Spleen (tissue), 11 donors: ENCODE results near the gene CACNA2D4. TPM values are rescaled to one million over a fixed set of nuclear protein-coding genes. Genes with fewer than 3 reads are reported as not detected.

Source experiments
- DNase-seq: peaks from one replicate; pipeline ENCODE4 v3.0.0-alpha.2; 2020
- H3K27ac ChIP-seq, 8 donors: fragments of 200-600 bp; sonication (generic) in 7 of 8; 1 replicate in 4 of 8; 2 replicates in 4 of 8; pipeline versions ENCODE4 v1.5.0 to v1.8.0; 2016 to 2021; ENCODE audit warnings: inconsistent platforms in 4 of 8, mild to moderate bottlenecking in 4 of 8, moderate library complexity in 1 of 8
- H3K27me3 ChIP-seq, 7 donors: fragments of 200-600 bp; sonication (generic) in 6 of 7; replicated peaks in 1 of 7; 1 replicate in 4 of 7; 2 replicates in 3 of 7; pipeline versions ENCODE4 v1.5.0 to v1.8.0; 2016 to 2021; ENCODE audit warnings: inconsistent platforms in 3 of 7, mild to moderate bottlenecking in 1 of 7
- H3K36me3 ChIP-seq, 6 donors: fragments of 200-600 bp; sonication (generic) in 5 of 6; 1 replicate in 4 of 6; 2 replicates in 2 of 6; pipeline versions ENCODE4 v1.5.0 to v1.8.0; 2016 to 2021; ENCODE audit warnings: inconsistent platforms in 2 of 6
- H3K4me1 ChIP-seq, 6 donors: fragments of 200-600 bp; sonication (generic) in 5 of 6; 1 replicate in 3 of 6; 2 replicates in 3 of 6; pipeline versions ENCODE4 v1.5.0 to v1.8.0; 2016 to 2021; ENCODE audit warnings: inconsistent platforms in 3 of 6
- H3K4me3 ChIP-seq, 8 donors: fragments of 200-600 bp; sonication (generic) in 7 of 8; 1 replicate in 4 of 8; 2 replicates in 4 of 8; pipeline versions ENCODE4 v1.5.0 to v1.8.0; 2016 to 2021; ENCODE audit warnings: inconsistent platforms in 4 of 8, mild to moderate bottlenecking in 4 of 8, moderate library complexity in 2 of 8
- H3K9me3 ChIP-seq, 8 donors: fragments of 200-600 bp; sonication (generic) in 7 of 8; 1 replicate in 4 of 8; 2 replicates in 4 of 8; pipeline versions ENCODE4 v1.5.0 to v1.8.0; 2016 to 2021; ENCODE audit warnings: inconsistent platforms in 4 of 8
- POLR2A ChIP-seq, 3 donors: fragments of 450-650 bp; IDR thresholded peaks; one replicate each; pipeline ENCODE4 v1.5.1; 2017; ENCODE audit warnings: antibody characterized with exemption in 3 of 3, mild to moderate bottlenecking in 1 of 3
- POLR2AphosphoS5 ChIP-seq, 3 donors: sonication (generic); formaldehyde crosslinking; IDR thresholded peaks; one replicate each; pipeline ENCODE4 v1.5.1; 2017; ENCODE audit warnings: antibody characterized with exemption in 3 of 3
- whole genome bisulfite sequencing, 5 donors: extraction: QIAGEN DNeasy Blood & Tissue Kit in 3 of 5; methylation state at CpG; one replicate each; pipeline versions ENCODE4 v1.1.5 to v1.1.7; 2013 to 2018; 5-methylcytosine and 5-hydroxymethylcytosine counted together
- intact Hi-C: fragments of 100-400 bp; cut with DNase I; formaldehyde crosslinking; loops from one replicate; pipeline ENCODE4 v1.15.0; 2023; ENCODE audit warnings: low total_unique reads
- polyA plus RNA-seq, 3 donors: library from polyadenylated mRNA; stranded (reverse); fragments of 200-250 nt; gene quantifications; one replicate each; pipeline ENCODE4 v1.2.1, GENCODE V29; 2013
- total RNA-seq, 7 donors: library from RNA; depleted of rRNA in 3 of 7; stranded (reverse); fragments of >200 nt in 3 of 7; fragmentation: NEBNext Ultra II Directional in 4 of 7; extraction: Animal tissue kit (Norgen Biotek cat#: 25700) in 4 of 7; gene quantifications; one replicate each; pipeline versions ENCODE4 v1.1.0 to v1.2.1, GENCODE V29; 2016 to 2021
- TF ChIP-seq, protein P1 (sequence below), 11 experiments: fragments of 200-600 bp in 7 of 11; fragments of 450-650 bp in 4 of 11; sonication (generic) in 4 of 11; IDR thresholded peaks in 8 of 11; conservative IDR thresholded peaks in 3 of 11; 1 replicate in 7 of 11; 2 replicates in 4 of 11; pipeline versions ENCODE4 v1.4.0 to v1.8.0; 2016 to 2021; ENCODE audit warnings: antibody characterized with exemption in 11 of 11, inconsistent platforms in 4 of 11, mild to moderate bottlenecking in 1 of 11
- donor health status: healthy with polysubstance abuse.
- donor health status: DM: no; HTN: no; CAD: no; lungs with moderate emphysema.
- donor health status: DM: no; HTN: no; CAD: no.
- donor health status: Bipolar disorder and iron deficiency.
- donor health status: healthy.
- donor health status: DM: no; HTN: no; CAD: no.
- donor health status: DM: yes; HTN: yes; CAD: no.

The CACNA2D4 gene
- total and polyA plus RNA-seq, 10 donors, result 3.3 to 11.8 (median 7.0) TPM

GRCh38 chr12:1846421-1847405 lies 71.7 kb downstream of the CACNA2D4 start:
- Histone ChIP-seq H3K27me3 (peaks cover 0 to 36% (median 6%) of the 10 kb centered on the region in 7 donors), H3K4me1 (peaks cover 0 to 9% (median 3%) of the 10 kb centered on the region in 6 donors), H3K36me3 (no peaks in the 10 kb centered on the region), H3K27ac (no peak overlapping the region), H3K9me3 (no peaks in the 10 kb centered on the region), H3K4me3 (no peak overlapping the region)
- no peak for DNase-seq
- intact Hi-C loops, result no loop called here
- WGBS, 5 donors, result 73 to 87% (median 81%) methylated on average over 15 to 24 of the region's 24 CpGs
- TF ChIP-seq POLR2A (IDR thresholded peaks at IDR 0.05) (no peak), POLR2AphosphoS5 (IDR thresholded peaks at IDR 0.05) (no peak)
- TF ChIP-seq, protein P1, sequence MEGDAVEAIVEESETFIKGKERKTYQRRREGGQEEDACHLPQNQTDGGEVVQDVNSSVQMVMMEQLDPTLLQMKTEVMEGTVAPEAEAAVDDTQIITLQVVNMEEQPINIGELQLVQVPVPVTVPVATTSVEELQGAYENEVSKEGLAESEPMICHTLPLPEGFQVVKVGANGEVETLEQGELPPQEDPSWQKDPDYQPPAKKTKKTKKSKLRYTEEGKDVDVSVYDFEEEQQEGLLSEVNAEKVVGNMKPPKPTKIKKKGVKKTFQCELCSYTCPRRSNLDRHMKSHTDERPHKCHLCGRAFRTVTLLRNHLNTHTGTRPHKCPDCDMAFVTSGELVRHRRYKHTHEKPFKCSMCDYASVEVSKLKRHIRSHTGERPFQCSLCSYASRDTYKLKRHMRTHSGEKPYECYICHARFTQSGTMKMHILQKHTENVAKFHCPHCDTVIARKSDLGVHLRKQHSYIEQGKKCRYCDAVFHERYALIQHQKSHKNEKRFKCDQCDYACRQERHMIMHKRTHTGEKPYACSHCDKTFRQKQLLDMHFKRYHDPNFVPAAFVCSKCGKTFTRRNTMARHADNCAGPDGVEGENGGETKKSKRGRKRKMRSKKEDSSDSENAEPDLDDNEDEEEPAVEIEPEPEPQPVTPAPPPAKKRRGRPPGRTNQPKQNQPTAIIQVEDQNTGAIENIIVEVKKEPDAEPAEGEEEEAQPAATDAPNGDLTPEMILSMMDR (IDR thresholded peaks at IDR 0.05 in 8 of 11, conservative IDR thresholded peaks at IDR 0.05 in 3 of 11), result no peak

DNA sequence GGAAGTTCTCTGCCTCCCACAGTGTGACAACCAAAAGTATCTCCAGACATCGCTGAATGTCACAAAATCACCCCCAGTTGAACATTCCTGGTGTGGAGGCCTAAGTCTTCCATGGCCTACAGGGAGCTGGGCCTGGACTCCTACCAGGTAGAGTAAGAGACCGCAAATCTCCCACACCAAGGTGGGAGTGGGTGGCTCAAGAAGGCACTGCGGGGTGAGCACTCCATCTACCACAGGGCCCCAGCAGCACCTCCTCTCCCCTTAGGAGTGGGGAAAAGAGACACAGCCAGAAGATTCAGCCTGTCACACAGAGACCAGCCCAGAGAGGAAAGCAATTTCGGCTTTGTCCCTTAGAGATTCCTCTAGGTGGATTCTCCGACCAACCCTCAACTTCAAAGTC lies 72.6 kb downstream of the CACNA2D4 start:
- DNase-seq, result no peak
- Histone ChIP-seq H3K36me3 (no peaks in the 10 kb centered on the region), H3K27ac (no peak overlapping the region), H3K27me3 (peaks cover 0 to 36% (median 6%) of the 10 kb centered on the region in 7 donors), H3K4me1 (peaks cover 0 to 9% (median 3%) of the 10 kb centered on the region in 6 donors), H3K9me3 (no peaks in the 10 kb centered on the region), H3K4me3 (no peak overlapping the region)
- intact Hi-C loops, result no loop called here
- WGBS, 5 donors, result 84 to 99% (median 94%) methylated on average over 5 of the region's 5 CpGs
- no peak for TF ChIP-seq POLR2A (IDR thresholded peaks at IDR 0.05)
- no peak for TF ChIP-seq POLR2AphosphoS5 (IDR thresholded peaks at IDR 0.05)
- TF ChIP-seq, protein P1 (IDR thresholded peaks at IDR 0.05 in 8 of 11, conservative IDR thresholded peaks at IDR 0.05 in 3 of 11), result no peak

DNA sequence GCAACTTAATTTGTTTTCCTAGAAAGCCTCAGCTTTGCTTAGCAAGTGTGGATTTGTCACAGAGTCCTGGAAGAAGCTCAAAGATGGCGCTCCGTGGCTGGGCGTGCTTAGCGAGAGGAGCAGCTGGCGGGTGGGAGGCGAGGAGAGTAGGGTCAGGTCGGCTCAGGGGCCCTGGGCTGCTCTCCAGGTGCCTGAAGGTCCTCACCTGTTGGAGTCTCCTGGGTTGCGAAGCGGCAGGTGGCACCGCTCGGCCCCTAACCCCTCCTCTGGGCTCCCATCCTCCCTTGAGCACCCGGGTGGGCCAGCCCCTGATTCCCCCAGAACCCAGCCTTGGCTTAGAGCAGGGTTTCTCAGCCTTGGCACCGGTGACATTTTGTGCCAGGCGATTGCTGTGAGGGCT lies 73.0 kb downstream of the CACNA2D4 start:
- Histone ChIP-seq H3K4me3 (no peak overlapping the region), H3K27me3 (peaks cover 0 to 36% (median 6%) of the 10 kb centered on the region in 7 donors), H3K36me3 (no peaks in the 10 kb centered on the region), H3K27ac (no peak overlapping the region), H3K4me1 (peaks cover 0 to 9% (median 3%) of the 10 kb centered on the region in 6 donors), H3K9me3 (no peaks in the 10 kb centered on the region)
- no peak for TF ChIP-seq POLR2A (IDR thresholded peaks at IDR 0.05)
- TF ChIP-seq, protein P1 (IDR thresholded peaks at IDR 0.05 in 8 of 11, conservative IDR thresholded peaks at IDR 0.05 in 3 of 11), result no peak
- no peak for TF ChIP-seq POLR2AphosphoS5 (IDR thresholded peaks at IDR 0.05)
- WGBS, 5 donors, result 84 to 89% (median 88%) methylated on average over 13 to 14 of the region's 14 CpGs
- no peak for DNase-seq
- intact Hi-C loops, result no loop called here
